Activated T-cell treated with anti-CD3 and anti-CD28 coated beads, Interleukin-2, amount 50 U/mL, for 72 hours (primary cell): ENCODE results near the gene HNRNPA0. TPM values are rescaled to one million over a fixed set of nuclear protein-coding genes. Genes with fewer than 3 reads are reported as not detected.
"Not testable (repeated sequence)": the region's sequence is repeated elsewhere in the genome, so short reads cannot be mapped to it uniquely, and the experiment has no call there.

ENCODE experiments used
- ATAC-seq, 2 donors: fragments of 150-1000 bp; cut with Tn5 transposase; replicated peaks in 1 of 2; 2 replicates each; pipeline ENCODE4 v1.10.0; 2021; ENCODE audit warnings: moderate library complexity in 2 of 2, mild to moderate bottlenecking in 1 of 2
- DNase-seq, 2 donors: peaks; one replicate each; pipeline ENCODE4 v3.0.0; 2021 to 2022; ENCODE audit warnings: mixed read lengths in 1 of 2
- H3K27ac Mint-ChIP-seq: one replicate; pipeline ENCODE4 v1.8.0; 2022; ENCODE audit warnings: mild to moderate bottlenecking, moderate library complexity, mixed read lengths
- H3K27me3 Mint-ChIP-seq: one replicate; pipeline ENCODE4 v1.8.0; 2022; ENCODE audit warnings: low read depth, mixed read lengths
- H3K36me3 Mint-ChIP-seq, 2 donors: one replicate each; pipeline ENCODE4 v1.8.0; 2022; ENCODE audit warnings: mixed read lengths in 2 of 2, mild to moderate bottlenecking in 1 of 2; ENCODE audit not compliant: insufficient read depth in 2 of 2
- H3K4me1 Mint-ChIP-seq: one replicate; pipeline ENCODE4 v1.8.0; 2022; ENCODE audit warnings: low read depth, mixed read lengths
- H3K4me3 Mint-ChIP-seq, 2 donors: one replicate each; pipeline ENCODE4 v1.8.0; 2022; ENCODE audit warnings: mild to moderate bottlenecking in 2 of 2, mixed read lengths in 2 of 2, moderate library complexity in 2 of 2
- H3K9me3 Mint-ChIP-seq, 2 donors: one replicate each; pipeline ENCODE4 v1.8.0; 2022; ENCODE audit warnings: mixed read lengths in 2 of 2
- total RNA-seq, 2 donors: library from RNA; stranded (reverse); gene quantifications; one replicate each; pipeline ENCODE4 v1.2.3, GENCODE V29; 2022

HNRNPA0 gene
- total RNA-seq: 10 to 100 TPM; 36.3 to 38.2 TPM

GRCh38 chr5:137754188-137754960 is at the start of gene HNRNPA0:
Gene HNRNPA0, minus strand, starts transcription at chr5:137754363. Its CDS starts 297 bp downstream, at chr5:137754066.
- Mint-ChIP-seq H3K4me1 (peaks cover 35% of the 10 kb centered on the region), H3K36me3 (peaks cover 13 to 24% of the 10 kb centered on the region in 2 donors), H3K27me3 (no peaks in the 10 kb centered on the region), H3K27ac (peak within 1 kb of the TSS; percentile 98), H3K4me3 (peak within 1 kb of the TSS; percentile 96 to 97), H3K9me3 (no peaks in the 10 kb centered on the region)
- peak; percentile 98 for DNase-seq
- ATAC-seq: peak; percentile 87 to 88

DNA sequence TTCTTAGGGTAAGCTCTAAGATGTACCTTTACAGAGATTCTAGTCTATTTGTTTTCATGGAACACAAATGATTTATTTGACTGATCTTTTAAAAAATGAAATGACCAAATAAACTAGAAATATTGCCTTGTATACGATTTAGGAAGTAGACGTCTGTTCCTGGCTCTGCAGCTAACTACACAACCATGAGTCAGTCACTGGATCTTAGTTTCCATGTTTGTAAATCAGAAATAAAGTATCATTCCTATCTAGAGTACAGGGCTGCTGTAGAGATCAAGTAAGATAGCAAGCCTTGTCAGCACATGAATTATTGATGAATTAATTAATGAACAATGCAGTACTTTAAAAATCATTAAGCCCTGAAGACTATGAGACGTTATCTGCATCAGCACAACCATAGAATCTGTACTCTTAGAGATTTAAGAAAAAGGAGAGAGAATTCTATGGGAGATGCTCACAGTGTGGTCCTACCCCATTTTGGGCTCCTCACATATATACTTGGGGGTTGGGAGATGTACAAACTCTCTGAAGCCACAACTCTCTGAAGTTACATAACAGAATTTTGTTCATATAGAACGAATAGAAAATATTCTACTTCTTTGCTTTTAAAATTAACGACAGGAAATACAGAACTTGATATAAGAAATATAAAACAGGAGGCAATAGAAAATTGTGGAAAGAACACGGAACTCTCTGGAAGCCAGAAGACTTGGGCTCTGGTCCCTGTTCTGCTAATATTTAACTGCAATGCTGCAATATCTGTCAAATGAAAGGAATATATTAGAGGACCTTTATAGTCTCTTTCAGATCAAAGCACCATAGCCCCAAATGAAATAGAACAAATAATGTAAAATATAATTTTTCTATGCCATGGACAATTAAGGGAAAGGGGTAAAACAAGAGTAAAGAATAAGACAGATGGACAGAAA is 48.4 kb upstream of the HNRNPA0 start:
- no peak overlapping the region for H3K4me3 Mint-ChIP-seq
- ATAC-seq (no peak), DNase-seq (no peak)
- H3K4me1 Mint-ChIP-seq: no peaks in the 10 kb centered on the region
- no peaks in the 10 kb centered on the region for H3K36me3 Mint-ChIP-seq
- no peaks in the 10 kb centered on the region for H3K9me3 Mint-ChIP-seq
- H3K27me3 Mint-ChIP-seq: no peaks in the 10 kb centered on the region
- H3K27ac Mint-ChIP-seq: no peak overlapping the region

GRCh38 chr5:137800700-137801411 is 46.7 kb upstream of the HNRNPA0 start:
- H3K9me3 Mint-ChIP-seq: no peaks in the 10 kb centered on the region
- H3K4me1 Mint-ChIP-seq: no peaks in the 10 kb centered on the region
- DNase-seq (no peak), ATAC-seq (no peak)
- no peak overlapping the region for H3K4me3 Mint-ChIP-seq
- peak overlapping the region; percentile 1 for H3K27ac Mint-ChIP-seq
- H3K36me3 Mint-ChIP-seq: no peaks in the 10 kb centered on the region
- H3K27me3 Mint-ChIP-seq: no peaks in the 10 kb centered on the region

DNA sequence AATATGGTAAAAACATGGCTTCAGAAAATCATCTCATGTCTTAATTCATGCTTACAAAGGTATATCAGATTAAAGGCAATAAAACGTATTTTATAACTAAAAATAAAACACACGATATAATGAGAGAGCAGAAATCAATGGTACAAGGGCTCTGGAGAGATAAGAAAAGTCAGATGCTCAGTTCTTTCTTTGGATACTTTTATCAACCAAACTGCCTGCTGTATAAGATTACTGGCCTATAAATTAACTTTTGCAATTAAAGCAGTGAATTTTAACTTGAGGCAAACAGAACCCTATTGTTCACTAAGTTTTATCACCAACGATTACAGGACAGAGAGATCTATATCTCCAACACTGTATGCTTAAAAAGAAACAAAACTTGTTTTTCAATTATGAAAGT is 42.1 kb upstream of the HNRNPA0 start:
- no peak for ATAC-seq
- H3K4me3 Mint-ChIP-seq: no peak overlapping the region
- no peaks in the 10 kb centered on the region for H3K9me3 Mint-ChIP-seq
- no peaks in the 10 kb centered on the region for H3K27me3 Mint-ChIP-seq
- no peaks in the 10 kb centered on the region for H3K4me1 Mint-ChIP-seq
- no peak for DNase-seq
- no peaks in the 10 kb centered on the region for H3K36me3 Mint-ChIP-seq
- no peak overlapping the region for H3K27ac Mint-ChIP-seq

DNA sequence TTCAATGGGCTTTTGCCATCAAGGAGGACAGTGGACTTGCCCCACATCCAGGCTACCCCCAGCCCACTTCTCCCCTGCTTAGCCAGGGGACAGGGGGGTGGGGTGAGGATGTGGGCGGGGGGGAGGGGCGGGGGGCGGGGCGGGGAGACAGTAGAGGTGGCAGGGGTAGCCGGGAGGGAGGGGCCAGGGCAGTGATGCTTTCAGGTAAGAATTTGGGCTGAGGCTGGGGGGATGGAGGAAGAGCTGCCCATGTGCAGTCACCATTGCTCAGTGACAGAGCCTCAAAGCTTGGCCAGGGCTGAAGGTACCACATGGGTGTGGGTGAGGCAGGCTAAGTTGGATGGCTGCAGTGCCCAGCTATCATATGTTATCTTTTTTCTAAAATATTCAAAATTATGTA is 40.7 kb upstream of the HNRNPA0 start:
- no peaks in the 10 kb centered on the region for H3K4me1 Mint-ChIP-seq
- H3K36me3 Mint-ChIP-seq: no peaks in the 10 kb centered on the region
- H3K27ac Mint-ChIP-seq: no peak overlapping the region
- no peaks in the 10 kb centered on the region for H3K9me3 Mint-ChIP-seq
- no peak for ATAC-seq
- no peak for DNase-seq
- no peaks in the 10 kb centered on the region for H3K27me3 Mint-ChIP-seq
- H3K4me3 Mint-ChIP-seq: no peak overlapping the region

GRCh38 chr5:137792303-137792702 is 38.1 kb upstream of the HNRNPA0 start:
- Mint-ChIP-seq H3K4me1 (no peaks in the 10 kb centered on the region), H3K9me3 (peaks cover 0 to 2% of the 10 kb centered on the region in 2 donors), H3K27ac (no peak overlapping the region), H3K36me3 (no peaks in the 10 kb centered on the region), H3K4me3 (no peak overlapping the region), H3K27me3 (no peaks in the 10 kb centered on the region)
- DNase-seq: no peak
- ATAC-seq: no peak

DNA sequence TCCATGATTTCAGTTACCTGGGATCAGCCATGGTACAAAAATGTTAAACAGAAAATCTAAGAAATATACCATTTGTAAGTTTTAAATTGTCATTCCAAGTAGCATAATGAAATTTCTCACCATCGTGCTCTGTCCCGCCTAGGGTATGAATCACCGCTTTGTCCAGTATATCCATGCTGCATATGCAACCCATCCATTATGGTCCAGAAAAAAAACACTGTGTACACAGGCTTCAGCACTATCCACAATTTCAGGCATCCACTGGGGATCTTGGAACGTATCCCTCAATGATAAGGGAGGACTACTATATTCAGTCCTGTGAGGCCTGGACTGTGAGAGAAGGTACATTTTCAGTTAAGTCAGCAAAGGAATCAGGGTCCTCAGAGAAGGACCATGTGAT is 37.6 kb upstream of the HNRNPA0 start:
- Mint-ChIP-seq H3K27ac (no peak overlapping the region), H3K9me3 (peaks cover 0 to 2% of the 10 kb centered on the region in 2 donors), H3K4me3 (no peak overlapping the region), H3K27me3 (no peaks in the 10 kb centered on the region), H3K36me3 (no peaks in the 10 kb centered on the region), H3K4me1 (no peaks in the 10 kb centered on the region)
- DNase-seq (no peak), ATAC-seq (no peak)

DNA sequence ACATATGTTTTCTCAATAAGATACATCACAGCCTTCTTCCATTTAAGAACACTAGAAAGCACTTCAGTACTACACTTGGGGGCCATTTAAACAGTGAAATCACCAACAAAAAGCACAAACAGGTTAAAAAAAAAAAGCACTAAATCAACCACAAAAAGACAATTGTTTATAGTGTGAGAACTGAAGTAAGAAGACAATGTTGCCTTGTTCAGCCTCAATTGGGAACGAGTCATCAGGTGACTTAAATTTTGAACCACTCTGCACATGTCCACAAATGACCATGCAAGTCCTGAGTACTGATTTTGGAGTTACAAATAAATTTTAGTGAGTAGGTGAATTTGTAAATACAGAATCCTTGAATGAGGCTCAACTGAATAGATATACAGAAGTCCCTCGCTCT is 37.2 kb upstream of the HNRNPA0 start:
- peaks cover 0 to 2% of the 10 kb centered on the region in 2 donors for H3K9me3 Mint-ChIP-seq
- H3K4me1 Mint-ChIP-seq: no peaks in the 10 kb centered on the region
- no peaks in the 10 kb centered on the region for H3K36me3 Mint-ChIP-seq
- no peaks in the 10 kb centered on the region for H3K27me3 Mint-ChIP-seq
- H3K27ac Mint-ChIP-seq: no peak overlapping the region
- ATAC-seq (no peak), DNase-seq (no peak)
- H3K4me3 Mint-ChIP-seq: no peak overlapping the region

- not testable (repeated sequence) for ATAC-seq, H3K4me3 Mint-ChIP-seq, H3K36me3 Mint-ChIP-seq, DNase-seq, H3K27ac Mint-ChIP-seq, H3K4me1 Mint-ChIP-seq, H3K27me3 Mint-ChIP-seq, H3K9me3 Mint-ChIP-seq
These were observed 34.4 kb upstream of the HNRNPA0 start for GRCh38 chr5:137788560-137788959.

DNA sequence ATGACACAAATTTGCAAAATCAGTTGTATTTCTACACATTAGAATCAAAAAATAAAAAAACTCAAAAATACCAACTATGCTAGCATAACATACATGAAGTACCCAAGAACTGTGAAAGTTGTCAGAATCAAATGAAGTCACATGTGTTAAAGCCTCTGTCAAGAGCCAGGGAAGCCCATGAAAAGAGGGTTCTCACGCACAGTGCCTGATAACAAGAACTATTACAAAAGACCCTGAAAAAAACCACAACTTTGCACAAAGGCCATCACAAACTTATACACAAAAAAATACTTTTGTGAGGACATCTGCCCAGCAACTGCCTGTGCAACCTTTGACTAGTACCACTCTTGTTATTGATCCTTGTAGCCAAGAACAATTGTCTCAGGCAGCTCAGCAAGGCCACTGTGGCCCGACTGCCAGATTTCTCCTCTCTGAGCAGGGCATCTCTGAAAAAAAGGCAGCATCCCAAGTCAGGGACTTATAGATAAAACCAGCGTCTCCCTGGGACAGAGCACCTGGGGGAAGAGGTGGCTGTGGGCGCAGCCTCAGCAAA is 28.9 kb upstream of the HNRNPA0 start:
- Mint-ChIP-seq H3K27ac (no peak overlapping the region), H3K4me3 (no peak overlapping the region), H3K4me1 (no peaks in the 10 kb centered on the region), H3K36me3 (peaks cover 0 to 2% of the 10 kb centered on the region in 2 donors), H3K27me3 (no peaks in the 10 kb centered on the region), H3K9me3 (no peaks in the 10 kb centered on the region)
- DNase-seq (no peak), ATAC-seq (no peak)

DNA sequence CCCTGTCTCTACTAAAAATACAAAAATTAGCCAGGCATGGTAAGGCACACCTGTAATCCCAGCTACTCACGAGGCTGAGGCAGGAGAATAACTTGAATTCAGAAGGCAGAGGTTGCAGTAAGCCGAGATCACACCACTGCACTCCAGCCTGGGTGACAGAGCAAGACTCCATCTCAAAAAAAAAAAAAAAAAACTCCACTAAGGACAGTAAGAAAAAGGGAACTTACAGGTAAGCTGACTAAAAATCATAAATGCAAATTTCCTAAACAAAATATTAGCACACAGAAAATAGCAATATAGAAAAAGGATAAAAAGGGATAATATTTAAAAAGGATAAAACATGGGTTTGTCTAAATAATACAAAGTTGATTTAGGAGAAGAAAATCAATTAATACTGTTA is 27.9 kb upstream of the HNRNPA0 start:
- Mint-ChIP-seq H3K9me3 (no peaks in the 10 kb centered on the region), H3K27ac (no peak overlapping the region), H3K36me3 (peaks cover 0 to 2% of the 10 kb centered on the region in 2 donors), H3K27me3 (no peaks in the 10 kb centered on the region), H3K4me1 (no peaks in the 10 kb centered on the region), H3K4me3 (no peak overlapping the region)
- no peak for ATAC-seq
- DNase-seq: no peak

- no peaks in the 10 kb centered on the region for H3K4me1 Mint-ChIP-seq
- no peak overlapping the region for H3K4me3 Mint-ChIP-seq
- ATAC-seq (no peak), DNase-seq (no peak)
- no peaks in the 10 kb centered on the region for H3K9me3 Mint-ChIP-seq
- no peaks in the 10 kb centered on the region for H3K36me3 Mint-ChIP-seq
- H3K27ac Mint-ChIP-seq: no peak overlapping the region
- no peaks in the 10 kb centered on the region for H3K27me3 Mint-ChIP-seq
These were observed 24.8 kb upstream of the HNRNPA0 start for GRCh38 chr5:137778772-137779564.
